HepG2 (cell line): ENCODE results near the gene SYNE3. TPM values are rescaled to one million over a fixed set of nuclear protein-coding genes. Genes with fewer than 3 reads are reported as not detected.

ENCODE experiments used
- AGO1 ChIP-seq: fragments of 200-400 bp; formaldehyde crosslinking; IDR thresholded peaks from 2 replicates; pipeline ENCODE4 v1.6.1; 2017; ENCODE audit warnings: mild to moderate bottlenecking, low read depth, low read length, moderate library complexity; ENCODE audit not compliant: poor library complexity, severe bottlenecking
- BCL6 ChIP-seq: IDR thresholded peaks from 2 replicates; pipeline ENCODE4 v1.6.1; 2016; ENCODE audit warnings: missing genetic modification reagents, missing compliant biosample characterization
- CBX2 ChIP-seq, 2 experiments: fragments of 200-600 bp in 1 of 2; sonication (generic); formaldehyde crosslinking in 1 of 2; IDR thresholded peaks; 2 replicates each; pipeline versions ENCODE4 v1.7.0 to v1.8.1; 2018 to 2022; ENCODE audit warnings: low read depth in 2 of 2, low read length in 1 of 2, mild to moderate bottlenecking in 1 of 2, missing genetic modification reagents in 1 of 2
- GLI4 ChIP-seq: sonication (generic); formaldehyde crosslinking; IDR thresholded peaks from 2 replicates; pipeline ENCODE4 v1.5.1; 2020; ENCODE audit warnings: missing genetic modification reagents, mild to moderate bottlenecking, moderate library complexity, borderline replicate concordance
- ISL2 ChIP-seq: sonication (generic); formaldehyde crosslinking; IDR thresholded peaks from 2 replicates; pipeline ENCODE4 v1.5.0; 2020; ENCODE audit warnings: missing genetic modification reagents
- MAFF ChIP-seq: IDR thresholded peaks from 2 replicates; pipeline ENCODE4 v1.6.1; 2011; ENCODE audit warnings: low read depth, low read length, improper control_type of control experiment
- MIER3 ChIP-seq: IDR thresholded peaks from 2 replicates; pipeline ENCODE4 v1.6.1; 2016; ENCODE audit warnings: missing compliant biosample characterization, borderline replicate concordance
- MYPOP ChIP-seq: sonication (generic); formaldehyde crosslinking; IDR thresholded peaks from 2 replicates; pipeline ENCODE4 v1.8.1; 2023; ENCODE audit warnings: mild to moderate bottlenecking, moderate library complexity, missing genetic modification reagents
- NCOA1 ChIP-seq: sonication (generic); formaldehyde crosslinking; IDR thresholded peaks from 2 replicates; pipeline ENCODE4 v1.9.0; 2021; ENCODE audit warnings: missing genetic modification reagents
- NFKBIZ ChIP-seq: IDR thresholded peaks from 2 replicates; pipeline ENCODE4 v1.6.1; 2018; ENCODE audit warnings: missing genetic modification reagents, missing compliant biosample characterization
- NR2F6 ChIP-seq, 2 experiments: IDR thresholded peaks; 2 replicates each; pipeline ENCODE4 v1.6.1; 2016; ENCODE audit warnings: antibody characterized with exemption in 1 of 2, mild to moderate bottlenecking in 1 of 2
- PCBP2 ChIP-seq: fragments of 200-400 bp; formaldehyde crosslinking; optimal IDR thresholded peaks from 2 replicates; pipeline ENCODE3; 2018; ENCODE audit warnings: low read length, low read depth; ENCODE audit not compliant: poor library complexity, severe bottlenecking
- PHF8 ChIP-seq: sonication (generic); formaldehyde crosslinking; IDR thresholded peaks from 2 replicates; pipeline ENCODE4 v1.5.0; 2020; ENCODE audit warnings: missing genetic modification reagents
- SMYD3 ChIP-seq: sonication (generic); formaldehyde crosslinking; IDR thresholded peaks from 2 replicates; pipeline ENCODE4 v1.8.1; 2023; ENCODE audit warnings: mild to moderate bottlenecking, missing genetic modification reagents
- TBP ChIP-seq: sonication (generic); formaldehyde crosslinking; IDR thresholded peaks from 2 replicates; pipeline ENCODE4 v1.5.0; 2020; ENCODE audit warnings: missing genetic modification reagents
- ZFP41 ChIP-seq: sonication (generic); formaldehyde crosslinking; IDR thresholded peaks from 2 replicates; pipeline ENCODE4 v1.4.0; 2020; ENCODE audit warnings: mild to moderate bottlenecking, missing genetic modification reagents, borderline replicate concordance
- ZNF629 ChIP-seq: sonication (generic); formaldehyde crosslinking; conservative IDR thresholded peaks from 2 replicates; pipeline ENCODE4 v1.5.0; 2020; ENCODE audit warnings: missing genetic modification reagents
- ZNF704 ChIP-seq: sonication (generic); formaldehyde crosslinking; IDR thresholded peaks from 2 replicates; pipeline ENCODE4 v1.8.1; 2023; ENCODE audit warnings: mild to moderate bottlenecking, inconsistent platforms, moderate library complexity, missing genetic modification reagents, borderline replicate concordance
- ZNF83 ChIP-seq: sonication (generic); formaldehyde crosslinking; IDR thresholded peaks from 2 replicates; pipeline ENCODE4 v1.4.0; 2020; ENCODE audit warnings: missing genetic modification reagents, mild to moderate bottlenecking, borderline replicate concordance
- polyA plus RNA-seq, 8 experiments: library from polyadenylated mRNA; depleted of rRNA in 3 of 8; stranded (reverse) in 7 of 8; unstranded in 1 of 8; fragments of >200 nt; fragmentation: Illumina TruSeq in 4 of 8; extraction: Trizol in 4 of 8; gene quantifications; 2 replicates each; pipeline versions ENCODE4 v1.2.1 to v1.2.3, GENCODE V29; 2011 to 2016; ENCODE audit warnings: low read depth in 4 of 8, missing spikeins in 1 of 8, mixed read lengths in 1 of 8; ENCODE audit not compliant: insufficient read depth in 1 of 8
- total RNA-seq, 5 experiments: library from RNA; depleted of rRNA; stranded (reverse); fragments of >200 nt; fragmentation: Illumina TruSeq; extraction: Trizol; gene quantifications; 2 replicates each; pipeline ENCODE4 v1.2.3, GENCODE V29; 2016; ENCODE audit warnings: low read depth in 1 of 5
- TF ChIP-seq, protein P1 (sequence below): sonication (generic); formaldehyde crosslinking; IDR thresholded peaks from 2 replicates; pipeline ENCODE4 v1.9.0; 2021; ENCODE audit warnings: mild to moderate bottlenecking, missing genetic modification reagents

The SYNE3 gene
- total and polyA plus RNA-seq, 2 of the 13 experiments (the other 11 are each of a cell fraction or from before 2014, with no cell fraction given): 7.8 to 8.0 TPM

- TF ChIP-seq SMYD3 (CRISPR knock-in tag): no peak; the same call in 1 of the 2 replicates
- TF ChIP-seq MAFF: no peak
- no peak for TF ChIP-seq PCBP2
- TF ChIP-seq ZFP41 (CRISPR knock-in tag): no peak
- 0 out of 2 replicates have a peak, but pooled peaks have one; percentile 57 for TF ChIP-seq MIER3 (CRISPR knock-in tag)
- TF ChIP-seq NFKBIZ: no peak
- TF ChIP-seq NR2F6 (IDR thresholded peaks at IDR 0.05): no peak
- TF ChIP-seq NR2F6 (CRISPR knock-in tag; IDR thresholded peaks at IDR 0.05): peak; percentile 30; the same call in 1 of the 2 replicates
- TF ChIP-seq BCL6 (CRISPR knock-in tag): peak; percentile 14; the same call in 1 of the 2 replicates
- TF ChIP-seq ZNF83: no peak
- no peak for TF ChIP-seq TBP (CRISPR knock-in tag)
- TF ChIP-seq, protein P1, sequence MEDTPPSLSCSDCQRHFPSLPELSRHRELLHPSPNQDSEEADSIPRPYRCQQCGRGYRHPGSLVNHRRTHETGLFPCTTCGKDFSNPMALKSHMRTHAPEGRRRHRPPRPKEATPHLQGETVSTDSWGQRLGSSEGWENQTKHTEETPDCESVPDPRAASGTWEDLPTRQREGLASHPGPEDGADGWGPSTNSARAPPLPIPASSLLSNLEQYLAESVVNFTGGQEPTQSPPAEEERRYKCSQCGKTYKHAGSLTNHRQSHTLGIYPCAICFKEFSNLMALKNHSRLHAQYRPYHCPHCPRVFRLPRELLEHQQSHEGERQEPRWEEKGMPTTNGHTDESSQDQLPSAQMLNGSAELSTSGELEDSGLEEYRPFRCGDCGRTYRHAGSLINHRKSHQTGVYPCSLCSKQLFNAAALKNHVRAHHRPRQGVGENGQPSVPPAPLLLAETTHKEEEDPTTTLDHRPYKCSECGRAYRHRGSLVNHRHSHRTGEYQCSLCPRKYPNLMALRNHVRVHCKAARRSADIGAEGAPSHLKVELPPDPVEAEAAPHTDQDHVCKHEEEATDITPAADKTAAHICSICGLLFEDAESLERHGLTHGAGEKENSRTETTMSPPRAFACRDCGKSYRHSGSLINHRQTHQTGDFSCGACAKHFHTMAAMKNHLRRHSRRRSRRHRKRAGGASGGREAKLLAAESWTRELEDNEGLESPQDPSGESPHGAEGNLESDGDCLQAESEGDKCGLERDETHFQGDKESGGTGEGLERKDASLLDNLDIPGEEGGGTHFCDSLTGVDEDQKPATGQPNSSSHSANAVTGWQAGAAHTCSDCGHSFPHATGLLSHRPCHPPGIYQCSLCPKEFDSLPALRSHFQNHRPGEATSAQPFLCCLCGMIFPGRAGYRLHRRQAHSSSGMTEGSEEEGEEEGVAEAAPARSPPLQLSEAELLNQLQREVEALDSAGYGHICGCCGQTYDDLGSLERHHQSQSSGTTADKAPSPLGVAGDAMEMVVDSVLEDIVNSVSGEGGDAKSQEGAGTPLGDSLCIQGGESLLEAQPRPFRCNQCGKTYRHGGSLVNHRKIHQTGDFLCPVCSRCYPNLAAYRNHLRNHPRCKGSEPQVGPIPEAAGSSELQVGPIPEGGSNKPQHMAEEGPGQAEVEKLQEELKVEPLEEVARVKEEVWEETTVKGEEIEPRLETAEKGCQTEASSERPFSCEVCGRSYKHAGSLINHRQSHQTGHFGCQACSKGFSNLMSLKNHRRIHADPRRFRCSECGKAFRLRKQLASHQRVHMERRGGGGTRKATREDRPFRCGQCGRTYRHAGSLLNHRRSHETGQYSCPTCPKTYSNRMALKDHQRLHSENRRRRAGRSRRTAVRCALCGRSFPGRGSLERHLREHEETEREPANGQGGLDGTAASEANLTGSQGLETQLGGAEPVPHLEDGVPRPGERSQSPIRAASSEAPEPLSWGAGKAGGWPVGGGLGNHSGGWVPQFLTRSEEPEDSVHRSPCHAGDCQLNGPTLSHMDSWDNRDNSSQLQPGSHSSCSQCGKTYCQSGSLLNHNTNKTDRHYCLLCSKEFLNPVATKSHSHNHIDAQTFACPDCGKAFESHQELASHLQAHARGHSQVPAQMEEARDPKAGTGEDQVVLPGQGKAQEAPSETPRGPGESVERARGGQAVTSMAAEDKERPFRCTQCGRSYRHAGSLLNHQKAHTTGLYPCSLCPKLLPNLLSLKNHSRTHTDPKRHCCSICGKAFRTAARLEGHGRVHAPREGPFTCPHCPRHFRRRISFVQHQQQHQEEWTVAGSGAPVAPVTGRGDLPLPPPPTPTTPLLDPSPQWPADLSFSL (CRISPR knock-in tag): no peak
- no peak for TF ChIP-seq ZNF629 (CRISPR knock-in tag)
- no peak for TF ChIP-seq GLI4 (CRISPR knock-in tag)
- TF ChIP-seq PHF8 (CRISPR knock-in tag): peak; percentile 90
- peak; percentile 44; the same call in 1 of the 2 replicates for TF ChIP-seq MYPOP (CRISPR knock-in tag)
- TF ChIP-seq ISL2 (CRISPR knock-in tag): no peak; the same call in 1 of the 2 replicates
- no peak for TF ChIP-seq AGO1
- TF ChIP-seq CBX2 (IDR thresholded peaks at IDR 0.05; ENCODE audit: low read depth, low read length): no peak
- TF ChIP-seq CBX2 (CRISPR knock-in tag; IDR thresholded peaks at IDR 0.05; ENCODE audit: low read depth): no peak
- peak; percentile 31; the same call in 1 of the 2 replicates for TF ChIP-seq ZNF704 (CRISPR knock-in tag)
- TF ChIP-seq NCOA1 (CRISPR knock-in tag): no peak
These were observed 18.1 kb upstream of the SYNE3 start, which contains the start of gene GLRX5 (continued) for GRCh38 chr14:95534299-95535225.
